Left lung (tissue), 14 donors: ENCODE data around the gene GABRA1. TPM values are rescaled to one million over a fixed set of nuclear protein-coding genes. Genes with fewer than 3 reads are reported as not detected.
A peak's percentile ranks its signal among the peaks of the same experiment; 100 is the strongest.

Experiments
- ATAC-seq: fragments of 200-7000 bp; cut with Tn5 transposase; one replicate; pipeline ENCODE4 v1.9.1; 2020; ENCODE audit warnings: moderate library complexity
- DNase-seq, 4 donors: peaks; one replicate each; pipeline ENCODE4 v3.0.0-alpha.2; 2013 to 2020
- H3K27ac ChIP-seq, 2 donors: fragments of 200-600 bp; sonication (generic) in 1 of 2; one replicate each; pipeline versions ENCODE4 v1.5.0 to v1.8.0; 2020 to 2021
- H3K27me3 ChIP-seq, 2 donors: fragments of 200-600 bp; sonication (generic) in 1 of 2; one replicate each; pipeline versions ENCODE4 v1.5.0 to v1.8.0; 2020 to 2021
- H3K36me3 ChIP-seq, 2 donors: fragments of 200-600 bp; sonication (generic) in 1 of 2; one replicate each; pipeline versions ENCODE4 v1.5.0 to v1.8.0; 2020 to 2021
- H3K4me1 ChIP-seq, 2 donors: fragments of 200-600 bp; one replicate each; pipeline ENCODE4 v1.8.0; 2021
- H3K4me3 ChIP-seq, 2 donors: fragments of 200-600 bp; sonication (generic) in 1 of 2; one replicate each; pipeline versions ENCODE4 v1.5.0 to v1.8.0; 2020 to 2021; ENCODE audit warnings: mild to moderate bottlenecking in 1 of 2
- H3K9me3 ChIP-seq, 2 donors: fragments of 200-600 bp; sonication (generic) in 1 of 2; one replicate each; pipeline versions ENCODE4 v1.5.0 to v1.8.0; 2020 to 2021
- intact Hi-C, 2 donors: fragments of 100-400 bp; cut with DNase I; formaldehyde crosslinking; loops; one replicate each; pipeline versions ENCODE4 v1.11.2 to v1.14.2; 2022
- long read RNA-seq, 12 donors: library from polyadenylated mRNA in 2 of 12; unstranded in 2 of 12; transcript quantifications; one replicate each; pipeline ENCODE4 v2.0.0 and lab custom pipeline, GENCODE V29; 2019 to 2026
- polyA plus RNA-seq, 6 donors: library from polyadenylated mRNA; unstranded; fragments of 120-200 nt; gene quantifications; one replicate each; pipeline ENCODE4 v1.2.1, GENCODE V29; 2013; ENCODE audit not compliant: insufficient read length in 6 of 6
- total RNA-seq, 2 donors: library from RNA; stranded (reverse); fragmentation: NEBNext Ultra II Directional; extraction: Animal tissue kit (Norgen Biotek cat#: 25700); gene quantifications; one replicate each; pipeline ENCODE4 v1.2.1, GENCODE V29; 2021
- TF ChIP-seq, protein P1 (sequence below), 2 donors: fragments of 200-600 bp; sonication (generic) in 1 of 2; IDR thresholded peaks; one replicate each; pipeline versions ENCODE4 v1.5.0 to v1.8.0; 2021; ENCODE audit warnings: antibody characterized with exemption in 2 of 2
- donor health status: DM: no; HTN: yes; CAD: no.
- donor health status: DM: no; HTN: no; CAD: no.

GABRA1 gene
- not detected for total RNA-seq
- polyA plus RNA-seq: 1 to 10 TPM in 1 of 6 donors, under 1 TPM in 5; 0.35 to 1.4 (median 0.71) TPM
- long read RNA-seq, donor 1: 0 reads
- long read RNA-seq, donor 2, full-length matches to known transcripts: 1 of 1 reads
- long read RNA-seq, donor 2, partial matches to known transcripts: 0 of 1 reads
- long read RNA-seq, donor 2, other reads (novel, unspliced or antisense): 0 of 1 reads
- long read RNA-seq, donor 3: 0 reads
- long read RNA-seq, donor 4: 0 reads
- long read RNA-seq, donor 5: 0 reads
- long read RNA-seq, donor 6: 0 reads
- long read RNA-seq, donor 7: 0 reads
- long read RNA-seq, donor 8: 0 reads
- long read RNA-seq, donor 9: 0 reads
- long read RNA-seq, donor 10: 0 reads
- long read RNA-seq, donor 11, full-length matches to known transcripts: 3 of 3 reads
- long read RNA-seq, donor 11, partial matches to known transcripts: 0 of 3 reads
- long read RNA-seq, donor 11, other reads (novel, unspliced or antisense): 0 of 3 reads
- long read RNA-seq, donor 12: 0 reads

DNA sequence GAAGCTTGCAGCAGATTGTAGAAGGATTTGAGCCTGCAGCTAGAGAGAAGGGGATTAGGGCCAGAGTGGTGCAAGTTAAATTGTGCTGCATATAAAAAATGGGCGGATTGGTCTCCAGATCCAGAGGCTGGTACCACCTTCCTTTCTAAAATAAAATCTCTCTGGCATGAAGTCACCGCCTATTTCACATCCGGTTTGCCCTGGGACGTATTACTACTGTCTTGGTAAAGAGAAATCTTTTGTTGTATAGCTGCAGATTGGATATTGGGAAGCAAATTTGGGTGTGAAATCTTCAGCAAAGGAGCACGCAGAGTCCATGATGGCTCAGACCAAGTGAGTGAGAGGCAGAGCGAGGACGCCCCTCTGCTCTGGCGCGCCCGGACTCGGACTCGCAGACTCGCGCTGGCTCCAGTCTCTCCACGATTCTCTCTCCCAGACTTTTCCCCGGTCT is at the start of gene GABRA1:
GABRA1 (plus strand) TSS at position 180 of the 451 bp plus-strand sequence. CDS start 2,691 bp downstream, outside the sequence.
- no peaks in the 10 kb centered on the region for H3K4me1 ChIP-seq
- no peaks in the 10 kb centered on the region for H3K36me3 ChIP-seq
- H3K4me3 ChIP-seq: no peak within 1 kb of the TSS
- ATAC-seq (no peak), DNase-seq (peak in 1 of 4 donors; percentile 37)
- H3K9me3 ChIP-seq: no peaks in the 10 kb centered on the region
- TF ChIP-seq, protein P1, sequence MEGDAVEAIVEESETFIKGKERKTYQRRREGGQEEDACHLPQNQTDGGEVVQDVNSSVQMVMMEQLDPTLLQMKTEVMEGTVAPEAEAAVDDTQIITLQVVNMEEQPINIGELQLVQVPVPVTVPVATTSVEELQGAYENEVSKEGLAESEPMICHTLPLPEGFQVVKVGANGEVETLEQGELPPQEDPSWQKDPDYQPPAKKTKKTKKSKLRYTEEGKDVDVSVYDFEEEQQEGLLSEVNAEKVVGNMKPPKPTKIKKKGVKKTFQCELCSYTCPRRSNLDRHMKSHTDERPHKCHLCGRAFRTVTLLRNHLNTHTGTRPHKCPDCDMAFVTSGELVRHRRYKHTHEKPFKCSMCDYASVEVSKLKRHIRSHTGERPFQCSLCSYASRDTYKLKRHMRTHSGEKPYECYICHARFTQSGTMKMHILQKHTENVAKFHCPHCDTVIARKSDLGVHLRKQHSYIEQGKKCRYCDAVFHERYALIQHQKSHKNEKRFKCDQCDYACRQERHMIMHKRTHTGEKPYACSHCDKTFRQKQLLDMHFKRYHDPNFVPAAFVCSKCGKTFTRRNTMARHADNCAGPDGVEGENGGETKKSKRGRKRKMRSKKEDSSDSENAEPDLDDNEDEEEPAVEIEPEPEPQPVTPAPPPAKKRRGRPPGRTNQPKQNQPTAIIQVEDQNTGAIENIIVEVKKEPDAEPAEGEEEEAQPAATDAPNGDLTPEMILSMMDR (IDR thresholded peaks at IDR 0.05): no peak
- H3K27me3 ChIP-seq: peaks cover 16 to 41% of the 10 kb centered on the region in 2 donors
- H3K27ac ChIP-seq: no peak within 1 kb of the TSS
- intact Hi-C loops: no loop called here

GRCh38 chr5:161799316-161799715 is 48.6 kb upstream of the GABRA1 start:
- no peak overlapping the region for H3K27ac ChIP-seq
- no peak overlapping the region for H3K4me3 ChIP-seq
- H3K9me3 ChIP-seq: no peaks in the 10 kb centered on the region
- H3K27me3 ChIP-seq: no peaks in the 10 kb centered on the region
- ATAC-seq (no peak), DNase-seq (no peak)
- intact Hi-C loops: no loop called here
- TF ChIP-seq, protein P1 (IDR thresholded peaks at IDR 0.05): no peak
- no peaks in the 10 kb centered on the region for H3K36me3 ChIP-seq
- H3K4me1 ChIP-seq: no peaks in the 10 kb centered on the region

DNA sequence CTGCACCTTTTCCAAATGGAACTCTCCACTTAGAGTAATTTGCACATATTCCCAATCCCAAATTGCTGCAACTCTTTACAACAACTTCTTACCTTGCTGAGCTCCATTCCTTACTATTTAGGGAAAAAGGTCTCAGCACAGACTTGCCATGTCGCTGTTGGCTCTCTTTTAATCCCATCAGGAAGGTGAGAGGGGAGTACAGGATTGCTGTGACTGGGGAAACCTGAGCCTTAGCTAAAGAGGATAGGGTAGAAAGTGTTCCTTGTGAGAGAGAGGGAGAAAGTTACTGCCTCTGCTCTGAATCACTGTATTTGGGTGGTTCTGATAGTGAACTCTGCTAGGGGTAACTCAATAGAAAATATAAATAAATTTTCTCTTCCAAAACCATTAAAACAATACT is 43.7 kb upstream of the GABRA1 start:
- Histone ChIP-seq H3K9me3 (no peaks in the 10 kb centered on the region), H3K27me3 (no peaks in the 10 kb centered on the region), H3K4me3 (no peak overlapping the region), H3K36me3 (no peaks in the 10 kb centered on the region), H3K4me1 (no peaks in the 10 kb centered on the region), H3K27ac (no peak overlapping the region)
- intact Hi-C loops: no loop called here
- ATAC-seq (no peak), DNase-seq (no peak)
- TF ChIP-seq, protein P1 (IDR thresholded peaks at IDR 0.05): no peak

GRCh38 chr5:161846746-161847145 is 1.2 kb upstream of the GABRA1 start:
- H3K27ac ChIP-seq: no peak overlapping the region
- ATAC-seq: peak; percentile 62
- no peaks in the 10 kb centered on the region for H3K4me1 ChIP-seq
- no peak overlapping the region for H3K4me3 ChIP-seq
- DNase-seq: peak in 2 of 4 donors; percentile 27 to 58
- no peaks in the 10 kb centered on the region for H3K36me3 ChIP-seq
- H3K9me3 ChIP-seq: no peaks in the 10 kb centered on the region
- TF ChIP-seq, protein P1 (IDR thresholded peaks at IDR 0.05): no peak
- H3K27me3 ChIP-seq: peaks cover 16 to 41% of the 10 kb centered on the region in 2 donors
- intact Hi-C loops: no loop called here

GRCh38 chr5:161847447-161847846 is 473 bp upstream of the GABRA1 start:
- TF ChIP-seq, protein P1 (IDR thresholded peaks at IDR 0.05): no peak
- Histone ChIP-seq H3K4me1 (no peaks in the 10 kb centered on the region), H3K36me3 (no peaks in the 10 kb centered on the region), H3K9me3 (no peaks in the 10 kb centered on the region), H3K27ac (no peak overlapping the region), H3K4me3 (no peak overlapping the region), H3K27me3 (peaks cover 16 to 41% of the 10 kb centered on the region in 2 donors)
- intact Hi-C loops: no loop called here
- no peak for ATAC-seq
- no peak for DNase-seq
